NK-92 (cell line): ENCODE results near the gene FERMT2.

ENCODE experiments used
- DNase-seq: peaks from one replicate; lab custom pipeline; 2025; ENCODE audit not compliant: unreplicated experiment; lab: John Stamatoyannopoulos, UW

Gene FERMT2, protein sequence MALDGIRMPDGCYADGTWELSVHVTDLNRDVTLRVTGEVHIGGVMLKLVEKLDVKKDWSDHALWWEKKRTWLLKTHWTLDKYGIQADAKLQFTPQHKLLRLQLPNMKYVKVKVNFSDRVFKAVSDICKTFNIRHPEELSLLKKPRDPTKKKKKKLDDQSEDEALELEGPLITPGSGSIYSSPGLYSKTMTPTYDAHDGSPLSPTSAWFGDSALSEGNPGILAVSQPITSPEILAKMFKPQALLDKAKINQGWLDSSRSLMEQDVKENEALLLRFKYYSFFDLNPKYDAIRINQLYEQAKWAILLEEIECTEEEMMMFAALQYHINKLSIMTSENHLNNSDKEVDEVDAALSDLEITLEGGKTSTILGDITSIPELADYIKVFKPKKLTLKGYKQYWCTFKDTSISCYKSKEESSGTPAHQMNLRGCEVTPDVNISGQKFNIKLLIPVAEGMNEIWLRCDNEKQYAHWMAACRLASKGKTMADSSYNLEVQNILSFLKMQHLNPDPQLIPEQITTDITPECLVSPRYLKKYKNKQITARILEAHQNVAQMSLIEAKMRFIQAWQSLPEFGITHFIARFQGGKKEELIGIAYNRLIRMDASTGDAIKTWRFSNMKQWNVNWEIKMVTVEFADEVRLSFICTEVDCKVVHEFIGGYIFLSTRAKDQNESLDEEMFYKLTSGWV

DNA sequence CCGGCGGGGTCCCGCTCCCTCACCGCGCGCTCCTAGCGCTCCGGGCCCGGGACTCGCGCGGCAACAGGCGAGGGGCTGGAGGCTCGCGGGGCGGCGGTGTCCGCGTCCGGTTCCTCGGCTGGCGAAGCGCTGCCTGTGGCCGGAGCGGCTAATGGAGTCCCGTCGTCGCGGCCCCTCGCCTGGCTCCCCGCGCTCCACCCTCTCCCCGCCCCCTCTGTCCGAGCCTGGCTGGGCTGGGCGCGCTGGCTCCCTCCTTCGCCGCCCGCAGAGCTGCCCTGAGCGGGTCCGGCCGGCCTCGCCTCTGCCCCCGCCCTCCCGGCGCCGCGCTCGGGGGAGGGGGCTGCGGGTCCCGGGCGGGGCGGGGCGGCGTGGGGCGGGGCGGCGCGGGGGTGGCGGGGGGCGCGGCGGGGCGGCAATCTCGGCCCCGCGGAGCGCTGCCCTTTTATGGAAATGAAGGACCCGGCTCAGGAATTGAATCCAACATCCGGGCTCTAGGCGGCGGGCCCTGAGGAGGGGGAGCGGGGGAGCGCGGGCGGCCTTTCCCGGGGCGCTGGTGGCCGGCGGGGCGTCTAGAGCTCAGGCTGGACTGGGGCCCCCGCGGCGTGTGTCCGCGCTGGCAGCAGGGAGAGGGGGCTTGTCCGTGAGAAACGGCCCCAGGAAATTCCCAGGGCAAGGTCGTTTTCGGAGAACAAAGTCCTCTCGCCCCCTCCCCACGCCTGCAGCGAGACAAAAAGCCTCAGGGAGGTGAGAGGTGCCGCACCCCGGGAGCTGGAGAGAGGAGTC, at the start of gene FERMT2:
Gene FERMT2, minus strand, starts transcription at position 153 of the 783 bp plus-strand sequence. CDS start 482 bp downstream, outside the sequence.
- no peak for DNase-seq

GRCh38 chr14:52998376-52999015, 47.6 kb upstream of the FERMT2 start:
- no peak for DNase-seq

DNA sequence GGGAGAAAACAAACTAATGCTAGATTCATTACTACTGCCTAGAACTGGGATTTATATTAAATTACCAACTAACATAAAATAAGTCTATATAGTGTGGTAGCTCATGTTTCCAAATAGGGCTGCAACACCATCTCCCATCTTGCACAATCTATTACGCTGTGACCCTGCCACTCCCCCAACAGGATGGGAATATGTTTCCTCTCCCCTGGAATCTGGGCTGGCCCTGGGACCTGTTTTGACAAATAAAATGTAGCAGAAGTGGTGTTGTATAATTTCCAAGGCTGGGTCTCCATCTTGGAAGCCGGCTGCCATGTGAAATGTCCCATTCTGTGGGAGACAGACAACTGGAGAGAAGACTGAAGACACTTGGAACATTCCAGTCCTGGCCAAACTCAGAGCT, 45.6 kb upstream of the FERMT2 start:
- no peak for DNase-seq

GRCh38 chr14:52995998-52996397, 45.1 kb upstream of the FERMT2 start:
- no peak for DNase-seq

DNA sequence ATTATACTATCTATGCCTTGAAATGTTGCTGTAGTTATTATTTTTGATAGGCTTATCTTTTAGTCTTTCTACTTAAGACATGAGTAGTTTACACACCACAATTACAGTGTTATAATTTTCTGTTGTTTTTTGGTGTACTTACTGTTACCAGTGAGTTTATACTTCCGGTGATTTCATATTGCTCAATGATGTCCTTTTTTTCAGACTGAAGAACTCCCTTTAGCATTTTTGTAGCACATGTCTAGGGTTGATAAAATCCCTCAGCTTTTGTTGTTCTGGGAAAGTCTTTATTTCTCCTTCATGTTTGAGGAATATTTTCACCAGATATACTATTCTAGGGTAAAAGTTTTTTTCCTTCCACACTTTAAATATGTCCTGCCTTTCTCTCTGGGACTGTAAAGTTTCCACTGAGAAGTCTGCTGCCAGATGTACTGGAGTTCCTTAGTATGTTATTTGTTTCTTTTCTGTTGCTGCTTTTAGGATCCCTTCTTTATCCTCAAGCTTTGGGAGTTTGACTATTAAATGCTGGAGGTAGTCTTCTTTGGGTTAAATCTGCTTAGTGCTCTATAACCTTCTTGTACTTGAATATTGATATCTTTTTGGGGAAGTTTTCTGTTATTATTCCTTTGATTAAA, 41.5 kb upstream of the FERMT2 start:
- DNase-seq = no peak

GRCh38 chr14:52988139-52988538, 37.3 kb upstream of the FERMT2 start:
- DNase-seq = no peak

DNA sequence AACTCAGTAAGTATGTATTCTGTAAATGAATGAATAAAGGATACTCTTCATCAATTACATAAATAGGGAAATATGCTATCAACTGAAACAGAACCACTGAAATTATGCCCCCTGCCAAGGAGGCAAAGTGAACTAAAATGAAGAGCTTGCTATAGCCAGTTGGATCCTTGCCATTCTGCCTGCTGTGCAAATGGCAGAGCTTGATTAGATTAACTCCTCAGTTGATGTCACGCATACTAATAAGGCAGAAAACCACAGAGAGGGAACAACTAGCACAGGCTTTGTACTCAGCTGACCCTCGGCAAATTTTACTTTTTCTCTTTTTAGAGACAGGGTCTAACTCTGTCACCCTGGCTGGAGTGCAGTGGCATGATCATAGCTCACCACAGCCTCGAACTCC, 36.7 kb upstream of the FERMT2 start:
- no peak for DNase-seq

GRCh38 chr14:52987042-52987441, 36.2 kb upstream of the FERMT2 start:
- no peak for DNase-seq

- DNase-seq = no peak
Measured at GRCh38 chr14:52977798-52978197, 26.9 kb upstream of the FERMT2 start.

- DNase-seq = no peak
Measured at GRCh38 chr14:52974406-52974805, 23.6 kb upstream of the FERMT2 start.

DNA sequence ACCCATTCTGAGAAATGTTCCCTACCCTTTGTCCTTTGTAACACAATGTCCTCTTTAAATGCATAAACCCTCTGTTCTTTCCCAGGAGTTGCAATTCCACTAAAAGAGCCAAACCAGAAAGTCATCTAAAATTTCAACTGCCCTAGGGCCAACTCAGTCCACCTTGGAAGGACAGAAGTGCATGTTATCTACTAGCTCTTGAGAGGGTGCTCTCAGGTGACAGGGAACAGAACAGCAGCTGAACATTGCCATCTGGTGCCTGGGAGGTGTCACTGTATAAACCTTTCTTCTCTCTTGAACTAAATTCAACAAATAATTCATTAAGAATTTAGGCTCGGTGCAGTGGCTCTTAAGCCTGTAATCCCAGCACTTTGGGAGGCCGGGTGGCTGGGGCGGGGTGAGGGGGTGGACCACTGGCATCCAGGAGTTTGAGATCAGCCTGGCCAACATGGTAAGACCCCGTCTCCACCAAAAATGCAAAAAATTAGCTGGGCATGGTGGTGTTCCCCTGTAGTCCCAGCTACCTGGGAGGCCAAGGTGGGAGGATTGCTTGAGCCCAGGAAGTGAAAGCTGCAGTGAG, 10.3 kb upstream of the FERMT2 start:
- no peak for DNase-seq

- DNase-seq = no peak
Measured at GRCh38 chr14:52960627-52961026, 9.8 kb upstream of the FERMT2 start.

GRCh38 chr14:52954346-52955214, 3.7 kb upstream of the FERMT2 start:
- no peak for DNase-seq

GRCh38 chr14:52951681-52952554, 1.1 kb upstream of the FERMT2 start:
- DNase-seq = no peak

DNA sequence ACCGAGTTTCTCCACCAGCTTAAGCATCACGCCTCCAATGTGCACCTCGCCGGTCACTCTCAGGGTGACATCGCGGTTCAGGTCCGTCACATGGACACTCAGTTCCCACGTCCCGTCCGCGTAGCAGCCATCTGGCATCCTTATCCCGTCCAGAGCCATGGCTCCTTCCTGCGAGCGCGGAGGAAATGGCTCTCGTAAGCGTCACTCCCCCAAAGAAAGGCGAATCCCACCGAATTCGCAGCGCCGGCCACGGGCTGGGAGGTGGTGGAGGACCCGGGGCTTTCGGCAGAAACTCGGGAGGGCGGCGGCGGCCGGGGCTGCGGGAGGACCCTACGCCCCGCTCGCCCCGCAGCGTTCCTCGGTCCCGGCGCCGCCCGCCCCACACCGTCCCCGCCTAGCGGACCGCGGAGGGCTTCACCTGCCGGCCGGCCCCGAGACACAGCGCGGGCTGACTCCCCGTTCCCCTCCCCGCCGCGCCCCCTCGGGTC, 396 bp downstream of the FERMT2 start:
- DNase-seq = no peak

DNA sequence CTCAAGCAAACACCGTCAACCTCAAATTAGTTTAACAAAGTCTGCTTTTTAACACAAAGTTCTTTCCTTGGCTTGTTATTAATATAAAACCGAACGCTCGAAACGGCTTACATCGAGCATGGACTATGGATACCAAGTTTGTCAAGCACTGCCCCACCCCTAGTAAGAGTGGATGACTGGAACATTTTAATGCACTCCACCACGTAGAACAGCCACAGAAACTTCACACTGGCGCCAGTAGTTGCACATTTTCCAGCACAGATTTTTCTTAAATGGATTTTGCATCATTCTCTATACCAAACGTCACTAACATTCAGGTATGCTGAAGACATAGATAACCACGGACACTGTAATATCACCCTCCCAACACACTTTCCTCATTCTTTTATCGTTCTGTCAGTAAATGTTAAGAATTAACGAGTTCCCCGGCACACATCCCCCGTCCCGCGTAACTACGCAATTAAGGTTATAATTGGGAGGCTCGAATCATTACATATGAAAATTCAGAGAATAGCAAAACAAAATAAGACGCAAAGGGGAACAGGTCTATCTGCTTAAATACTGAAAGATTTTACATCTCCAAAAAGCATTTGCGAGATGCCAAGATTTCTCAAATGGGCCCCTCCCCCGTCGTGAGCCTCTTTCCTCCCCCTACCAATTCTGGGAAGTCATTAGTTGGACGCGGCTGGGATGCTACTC, 990 bp downstream of the FERMT2 start:
- no peak for DNase-seq

DNA sequence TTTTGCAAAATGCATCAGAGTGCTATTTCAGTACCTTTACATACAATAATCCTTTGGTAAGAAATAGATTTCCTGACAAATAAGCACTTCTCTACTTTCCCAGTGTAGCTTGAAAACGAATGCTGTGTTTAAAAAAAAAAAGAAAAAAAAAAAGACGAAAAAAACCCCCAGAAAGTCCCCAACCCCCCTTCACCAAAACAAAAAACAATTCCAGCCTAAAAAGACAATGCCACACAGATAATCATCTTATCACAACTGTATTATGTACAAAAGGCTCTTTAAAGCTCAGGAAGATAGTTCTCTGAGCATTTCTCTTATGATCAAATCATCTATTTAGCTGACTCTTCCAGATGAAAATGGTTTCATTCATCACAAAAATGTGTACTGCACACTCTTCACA, 1.6 kb downstream of the FERMT2 start:
- DNase-seq = no peak

DNA sequence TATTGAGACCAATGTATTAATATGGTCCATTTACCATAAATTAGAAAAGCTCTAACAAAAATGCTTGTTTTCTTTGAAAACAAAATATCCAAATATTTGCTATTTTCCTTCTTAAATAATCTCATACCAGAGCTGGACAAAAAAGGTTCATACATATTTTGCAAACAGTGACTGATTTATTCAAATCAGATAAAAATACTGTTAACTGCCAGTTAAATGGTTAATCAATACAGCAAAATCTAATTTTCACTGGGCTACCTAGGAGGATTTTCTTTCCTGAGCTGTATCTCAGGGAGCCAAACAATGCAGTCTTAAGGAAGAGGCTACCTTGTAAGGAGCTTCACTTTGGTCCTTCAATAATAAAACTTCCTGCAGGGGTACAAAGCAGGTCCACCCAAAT, 2.0 kb downstream of the FERMT2 start:
- no peak for DNase-seq
